Hematopoietic multipotent progenitor cell treated with erythropoietin and hydrocortisone succinate and interleukin-3 and kit ligand, for 17 days (in vitro differentiated cells): ENCODE data around the gene BFAR.
"Not testable (repeated sequence)": the region's sequence is repeated elsewhere in the genome, so short reads cannot be mapped to it uniquely, and the experiment has no call there.

Experiments
- DNase-seq: peaks from one replicate; pipeline ENCODE4 v3.0.0-alpha.2; 2015; ENCODE audit warnings: low spot score

BFAR gene

GRCh38 chr16:14685870-14686793 is 53.4 kb downstream of the BFAR start:
- not testable (repeated sequence) for DNase-seq

- DNase-seq, result not testable (repeated sequence)
These were observed 61.4 kb downstream of the BFAR start, which contains the start of gene PLA2G10 for GRCh38 chr16:14694129-14694528. PLA2G10 (minus strand) TSS chr16:14694308; CDS start chr16:14694229, 79 bp downstream.

- DNase-seq, result not testable (repeated sequence)
These were observed 69.1 kb downstream of the BFAR start for GRCh38 chr16:14701859-14702258.

- not testable (repeated sequence) for DNase-seq
These were observed 69.9 kb downstream of the BFAR start for GRCh38 chr16:14702672-14703071.

GRCh38 chr16:14703156-14704011 is 70.6 kb downstream of the BFAR start, which contains the start of gene NPIPA3:
NPIPA3 (plus strand) TSS chr16:14703411; CDS start chr16:14708944, 5,533 bp downstream.
- not testable (repeated sequence) for DNase-seq
